ENCODE measurements around the gene U2SURP.

The U2SURP gene

DNA sequence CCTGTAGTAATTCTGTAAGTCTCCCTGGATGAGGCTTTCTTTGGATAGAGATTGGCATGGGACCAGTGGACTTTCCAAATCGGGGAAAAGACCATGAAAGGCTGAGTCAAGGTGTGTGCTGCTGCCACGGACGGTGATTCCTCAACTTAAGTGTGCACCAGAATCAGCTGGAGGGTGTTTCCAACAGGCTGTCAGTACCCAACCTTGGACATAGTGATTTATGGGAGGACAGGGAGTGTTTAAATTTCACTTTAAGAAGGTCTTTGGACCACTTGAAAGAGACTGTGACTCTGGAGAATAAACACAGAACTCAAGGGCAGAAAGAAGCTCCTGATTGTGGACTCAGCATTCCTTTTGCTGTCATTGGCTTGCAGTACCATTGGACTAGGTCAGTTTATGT is 97.8 kb downstream of the U2SURP start:
- DNase-seq (ENCODE audit: low read depth): no peak
- TF ChIP-seq, protein P1, sequence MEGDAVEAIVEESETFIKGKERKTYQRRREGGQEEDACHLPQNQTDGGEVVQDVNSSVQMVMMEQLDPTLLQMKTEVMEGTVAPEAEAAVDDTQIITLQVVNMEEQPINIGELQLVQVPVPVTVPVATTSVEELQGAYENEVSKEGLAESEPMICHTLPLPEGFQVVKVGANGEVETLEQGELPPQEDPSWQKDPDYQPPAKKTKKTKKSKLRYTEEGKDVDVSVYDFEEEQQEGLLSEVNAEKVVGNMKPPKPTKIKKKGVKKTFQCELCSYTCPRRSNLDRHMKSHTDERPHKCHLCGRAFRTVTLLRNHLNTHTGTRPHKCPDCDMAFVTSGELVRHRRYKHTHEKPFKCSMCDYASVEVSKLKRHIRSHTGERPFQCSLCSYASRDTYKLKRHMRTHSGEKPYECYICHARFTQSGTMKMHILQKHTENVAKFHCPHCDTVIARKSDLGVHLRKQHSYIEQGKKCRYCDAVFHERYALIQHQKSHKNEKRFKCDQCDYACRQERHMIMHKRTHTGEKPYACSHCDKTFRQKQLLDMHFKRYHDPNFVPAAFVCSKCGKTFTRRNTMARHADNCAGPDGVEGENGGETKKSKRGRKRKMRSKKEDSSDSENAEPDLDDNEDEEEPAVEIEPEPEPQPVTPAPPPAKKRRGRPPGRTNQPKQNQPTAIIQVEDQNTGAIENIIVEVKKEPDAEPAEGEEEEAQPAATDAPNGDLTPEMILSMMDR (IDR thresholded peaks at IDR 0.05; ENCODE audit: low read length, missing control alignments): no peak
- H3K4me3 ChIP-seq (replicated peaks; ENCODE audit: low read depth, low read length): no peak overlapping the region

DNA sequence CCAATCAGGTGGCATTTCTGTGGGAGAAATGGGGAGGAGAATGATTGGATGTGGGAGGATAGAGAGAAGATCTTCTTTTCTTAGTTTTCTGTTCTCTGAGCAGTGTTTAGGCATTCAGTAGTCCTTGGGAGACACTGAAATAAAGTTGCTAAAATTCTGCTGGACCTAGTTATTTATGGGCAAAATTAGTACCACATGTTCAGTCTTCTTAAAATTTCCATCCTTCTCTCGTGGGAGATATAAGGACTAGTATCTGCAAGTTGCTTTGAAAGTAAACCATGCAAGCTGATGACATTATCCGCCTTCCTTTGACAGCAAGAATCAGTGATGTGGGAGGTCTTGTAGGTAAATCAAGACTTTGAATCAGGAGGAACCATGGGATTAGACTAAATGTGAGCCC is 98.3 kb downstream of the U2SURP start:
- TF ChIP-seq, protein P1 (IDR thresholded peaks at IDR 0.05; ENCODE audit: low read length, missing control alignments): no peak
- no peak overlapping the region for H3K4me3 ChIP-seq (replicated peaks; ENCODE audit: low read depth, low read length)
- no peak for DNase-seq (ENCODE audit: low read depth)

DNA sequence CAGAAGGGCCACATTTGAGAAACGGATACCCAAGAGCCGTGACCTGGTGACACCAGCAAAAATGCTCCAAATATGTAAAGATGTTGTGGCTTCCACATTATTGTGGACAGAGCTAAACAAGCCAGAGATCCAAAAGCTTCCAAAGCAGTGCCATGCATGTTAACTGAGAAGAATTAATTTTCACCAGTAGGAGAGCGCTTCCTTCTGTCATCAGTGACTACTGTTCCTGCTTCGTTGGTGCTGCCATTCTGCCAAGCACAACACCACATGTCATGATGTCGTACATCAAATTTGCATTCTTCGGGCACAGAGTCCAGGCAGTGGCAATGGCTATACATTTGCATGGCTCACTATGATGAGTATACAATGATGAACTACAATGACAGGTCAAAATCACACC is 99.1 kb downstream of the U2SURP start:
- TF ChIP-seq, protein P1 (IDR thresholded peaks at IDR 0.05; ENCODE audit: low read length, missing control alignments): no peak
- H3K4me3 ChIP-seq (replicated peaks; ENCODE audit: low read depth, low read length): no peak overlapping the region
- no peak for DNase-seq (ENCODE audit: low read depth)

DNA sequence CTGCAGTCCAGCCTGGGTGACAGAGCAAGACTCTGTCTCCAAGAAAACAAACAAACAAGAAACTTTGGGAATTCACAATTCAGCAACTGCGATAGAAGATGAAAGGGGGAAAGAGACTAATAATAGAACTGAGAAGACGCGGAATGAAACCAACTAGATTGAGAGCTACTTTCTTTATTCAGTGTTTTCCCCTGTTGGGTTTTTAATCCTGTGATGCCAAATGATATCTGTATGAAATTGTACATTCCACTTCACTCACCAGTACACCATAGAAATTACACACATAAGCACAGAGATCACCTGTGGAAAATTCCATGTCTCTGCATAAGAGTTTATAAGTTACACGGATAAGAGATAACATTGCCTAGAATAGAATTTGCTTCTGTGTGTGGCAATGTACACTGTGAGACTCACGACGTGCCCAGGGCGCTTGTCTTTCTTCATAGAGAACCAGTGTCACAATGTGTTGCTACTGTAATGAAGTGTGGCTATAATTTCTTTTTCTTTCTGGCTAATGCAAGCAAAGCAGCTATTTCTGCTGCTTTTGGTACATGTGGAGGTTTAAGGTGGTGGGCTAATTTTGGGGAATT is 100.5 kb downstream of the U2SURP start:
- H3K4me3 ChIP-seq (replicated peaks; ENCODE audit: low read depth, low read length): no peak overlapping the region
- TF ChIP-seq, protein P1 (IDR thresholded peaks at IDR 0.05; ENCODE audit: low read length, missing control alignments): no peak
- no peak for DNase-seq (ENCODE audit: low read depth)

DNA sequence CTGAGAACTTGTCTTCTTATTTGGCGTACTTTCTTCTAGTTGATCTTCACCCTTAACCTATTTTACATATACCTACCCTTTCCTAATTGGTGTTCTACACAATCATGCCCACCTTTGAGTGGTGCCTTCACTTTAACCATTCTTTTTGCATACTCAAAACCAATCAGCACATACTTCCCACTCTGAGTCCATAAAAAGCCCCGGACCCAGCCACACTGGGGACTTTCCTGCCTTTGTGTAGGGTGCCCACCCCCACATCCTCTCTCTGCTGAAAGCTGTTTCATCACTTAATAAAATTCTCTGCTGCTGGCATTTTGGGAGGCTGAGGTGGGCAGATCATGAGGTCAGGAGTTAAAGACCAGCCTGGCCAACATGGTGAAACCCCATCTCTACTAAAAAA is 102.3 kb downstream of the U2SURP start:
- no peak for DNase-seq (ENCODE audit: low read depth)
- TF ChIP-seq, protein P1 (IDR thresholded peaks at IDR 0.05; ENCODE audit: low read length, missing control alignments): no peak
- H3K4me3 ChIP-seq (replicated peaks; ENCODE audit: low read depth, low read length): no peak overlapping the region

DNA sequence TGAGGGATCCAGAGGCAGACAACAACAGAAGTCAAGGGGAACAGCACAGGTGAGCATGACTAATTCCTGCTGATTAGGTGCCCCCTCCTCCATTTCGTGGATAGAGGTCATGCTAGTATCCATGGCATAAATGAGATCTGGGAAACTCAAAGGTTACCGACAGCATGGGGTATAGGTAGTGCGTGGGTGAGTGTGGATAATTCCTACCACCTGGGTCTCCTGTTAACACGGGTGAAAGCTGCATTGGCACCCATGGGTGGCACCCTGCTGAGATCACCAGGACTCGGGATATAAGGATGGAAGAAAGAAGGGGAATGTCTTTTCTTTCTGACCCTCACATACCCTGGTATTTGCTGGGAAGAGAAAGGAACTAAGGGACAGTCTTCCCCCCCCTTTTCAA is 103.8 kb downstream of the U2SURP start:
- H3K4me3 ChIP-seq (replicated peaks; ENCODE audit: low read depth, low read length): no peak overlapping the region
- TF ChIP-seq, protein P1 (IDR thresholded peaks at IDR 0.05; ENCODE audit: low read length, missing control alignments): no peak
- no peak for DNase-seq (ENCODE audit: low read depth)

DNA sequence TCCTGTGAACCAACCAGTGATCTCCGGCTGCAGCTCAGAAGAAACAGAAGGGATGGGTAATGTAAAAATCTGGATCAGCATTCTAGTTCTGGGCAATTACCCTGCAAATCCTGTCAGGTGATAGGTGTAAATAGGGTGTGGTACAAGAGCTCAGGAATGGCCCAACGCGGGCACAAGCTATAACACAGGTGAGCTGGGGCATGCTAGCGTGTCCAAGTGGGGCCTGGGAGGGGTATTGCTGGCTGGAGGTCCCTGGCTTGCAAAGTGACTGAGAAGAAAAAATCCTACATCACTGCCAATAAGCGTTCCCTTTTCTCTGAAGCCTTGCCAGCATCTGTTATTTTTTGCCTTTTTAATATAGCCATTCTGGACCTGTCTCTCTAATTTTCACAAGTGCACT is 108.5 kb downstream of the U2SURP start:
- TF ChIP-seq, protein P1 (IDR thresholded peaks at IDR 0.05; ENCODE audit: low read length, missing control alignments): no peak
- no peak for DNase-seq (ENCODE audit: low read depth)
- no peak overlapping the region for H3K4me3 ChIP-seq (replicated peaks; ENCODE audit: low read depth, low read length)
